ENCODE data around the gene PFKP. TPM values are rescaled to one million over a fixed set of nuclear protein-coding genes. Genes with fewer than 3 reads are reported as not detected.

PFKP gene
- total RNA-seq, 4 donors from 2014 or later = 90.8 to 255 (median 112) TPM

DNA sequence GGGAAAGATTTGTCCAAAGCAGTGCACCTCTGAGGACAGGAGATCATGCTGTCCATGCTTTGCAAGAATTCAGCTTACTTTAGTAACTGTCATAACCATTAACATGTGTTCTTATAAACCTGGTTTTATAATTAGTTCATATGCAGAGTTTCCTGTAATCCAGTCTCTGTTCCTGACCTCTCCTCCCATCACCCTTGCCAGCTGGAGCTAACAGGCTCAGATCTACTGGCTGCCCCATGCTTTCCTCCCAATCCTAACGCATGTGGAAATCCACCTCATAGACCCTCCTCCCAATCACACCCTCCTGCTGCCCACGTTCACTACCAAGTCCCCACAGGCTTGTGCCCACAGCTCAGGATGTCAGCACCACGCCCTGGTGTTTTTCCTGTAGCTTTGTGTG lies 45.3 kb upstream of the PFKP start:
- no peak for DNase-seq (ENCODE audit: extremely low spot score)
- intact Hi-C loops (cut with DNase I) = no loop called here
- no peaks in the 10 kb centered on the region for H3K27me3 ChIP-seq
- TF ChIP-seq POLR2A (IDR thresholded peaks at IDR 0.05; ENCODE audit: low read depth) = no peak
- H3K4me3 ChIP-seq = no peak overlapping the region
- no peaks in the 10 kb centered on the region for H3K36me3 ChIP-seq
- no peaks in the 10 kb centered on the region for H3K4me1 ChIP-seq
- WGBS = 61% methylated on average over 3 of the region's 3 CpGs
- H3K9me3 ChIP-seq = peaks cover 0 to 5% (median 0%) of the 10 kb centered on the region in 4 donors
- no peak overlapping the region for H3K27ac ChIP-seq (replicated peaks in 1 of 4)

- no peaks in the 10 kb centered on the region for H3K36me3 ChIP-seq
- no peak for TF ChIP-seq POLR2A (IDR thresholded peaks at IDR 0.05; ENCODE audit: low read depth)
- TF ChIP-seq EP300 (IDR thresholded peaks at IDR 0.05) = no peak
- TF ChIP-seq, protein P1, sequence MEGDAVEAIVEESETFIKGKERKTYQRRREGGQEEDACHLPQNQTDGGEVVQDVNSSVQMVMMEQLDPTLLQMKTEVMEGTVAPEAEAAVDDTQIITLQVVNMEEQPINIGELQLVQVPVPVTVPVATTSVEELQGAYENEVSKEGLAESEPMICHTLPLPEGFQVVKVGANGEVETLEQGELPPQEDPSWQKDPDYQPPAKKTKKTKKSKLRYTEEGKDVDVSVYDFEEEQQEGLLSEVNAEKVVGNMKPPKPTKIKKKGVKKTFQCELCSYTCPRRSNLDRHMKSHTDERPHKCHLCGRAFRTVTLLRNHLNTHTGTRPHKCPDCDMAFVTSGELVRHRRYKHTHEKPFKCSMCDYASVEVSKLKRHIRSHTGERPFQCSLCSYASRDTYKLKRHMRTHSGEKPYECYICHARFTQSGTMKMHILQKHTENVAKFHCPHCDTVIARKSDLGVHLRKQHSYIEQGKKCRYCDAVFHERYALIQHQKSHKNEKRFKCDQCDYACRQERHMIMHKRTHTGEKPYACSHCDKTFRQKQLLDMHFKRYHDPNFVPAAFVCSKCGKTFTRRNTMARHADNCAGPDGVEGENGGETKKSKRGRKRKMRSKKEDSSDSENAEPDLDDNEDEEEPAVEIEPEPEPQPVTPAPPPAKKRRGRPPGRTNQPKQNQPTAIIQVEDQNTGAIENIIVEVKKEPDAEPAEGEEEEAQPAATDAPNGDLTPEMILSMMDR (IDR thresholded peaks at IDR 0.05) = no peak
- no peak for TF ChIP-seq POLR2AphosphoS5 (IDR thresholded peaks at IDR 0.05)
- no peaks in the 10 kb centered on the region for H3K4me1 ChIP-seq
- intact Hi-C loops (cut with DNase I) = no loop called here
- WGBS = 92% methylated on average over 2 of the region's 2 CpGs
- no peak overlapping the region for H3K27ac ChIP-seq (replicated peaks in 1 of 4)
- no peak for DNase-seq (ENCODE audit: extremely low spot score)
- H3K4me3 ChIP-seq = no peak overlapping the region
- peaks cover 0 to 4% (median 0%) of the 10 kb centered on the region in 4 donors for H3K27me3 ChIP-seq
- H3K9me3 ChIP-seq = peaks cover 0 to 5% (median 0%) of the 10 kb centered on the region in 4 donors
Observed at GRCh38 chr10:3023892-3024291, 43.5 kb upstream of the PFKP start.

DNA sequence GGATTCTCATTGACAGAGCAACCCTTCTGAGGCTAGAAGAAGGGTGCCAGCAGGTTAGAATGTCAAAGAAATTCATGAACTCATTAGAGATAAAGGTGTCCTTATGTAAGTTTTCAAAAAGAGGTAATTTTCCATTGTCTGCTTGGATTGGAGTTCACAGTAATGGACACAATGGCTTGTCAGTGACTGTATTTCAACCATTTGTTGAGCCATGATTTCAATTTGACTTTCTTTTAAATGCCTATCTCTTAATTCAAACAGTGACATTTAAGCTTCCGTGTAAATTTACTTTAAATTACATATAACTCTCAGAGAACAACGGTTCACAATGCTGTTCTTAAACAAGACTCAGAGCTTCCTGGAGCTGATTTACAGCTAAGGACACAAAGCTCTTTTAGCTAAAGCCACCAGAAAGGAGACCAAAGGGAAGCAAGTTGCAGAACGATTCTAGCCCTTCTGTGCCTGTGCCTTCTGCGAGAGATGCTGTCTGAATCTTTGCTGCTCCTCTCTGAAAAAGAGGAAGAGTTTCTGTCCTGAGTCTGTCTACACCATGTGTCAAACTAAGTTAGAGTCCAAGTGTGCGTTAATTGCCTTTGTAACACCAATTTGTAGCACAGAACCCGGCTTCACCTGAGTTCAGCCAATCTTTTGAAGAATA lies 42.2 kb upstream of the PFKP start:
- no peak for DNase-seq (ENCODE audit: extremely low spot score)
- H3K27me3 ChIP-seq = peaks cover 0 to 4% (median 0%) of the 10 kb centered on the region in 4 donors
- no peak overlapping the region for H3K4me3 ChIP-seq
- H3K27ac ChIP-seq (replicated peaks in 1 of 4) = no peak overlapping the region
- no peaks in the 10 kb centered on the region for H3K4me1 ChIP-seq
- no peaks in the 10 kb centered on the region for H3K36me3 ChIP-seq
- intact Hi-C loops (cut with DNase I) = no loop called here
- 70% methylated on average over 6 of the region's 6 CpGs for WGBS
- peaks cover 0 to 5% (median 0%) of the 10 kb centered on the region in 4 donors for H3K9me3 ChIP-seq
- TF ChIP-seq EP300 (IDR thresholded peaks at IDR 0.05) = no peak
- no peak for TF ChIP-seq POLR2AphosphoS5 (IDR thresholded peaks at IDR 0.05)
- TF ChIP-seq, protein P1 (IDR thresholded peaks at IDR 0.05) = no peak
- TF ChIP-seq POLR2A (IDR thresholded peaks at IDR 0.05; ENCODE audit: low read depth) = no peak

- TF ChIP-seq EP300 (IDR thresholded peaks at IDR 0.05) = no peak
- TF ChIP-seq, protein P1 (IDR thresholded peaks at IDR 0.05) = no peak
- no peak for TF ChIP-seq POLR2AphosphoS5 (IDR thresholded peaks at IDR 0.05)
- no peak for TF ChIP-seq POLR2A (IDR thresholded peaks at IDR 0.05; ENCODE audit: low read depth)
- WGBS = 67% methylated on average over 3 of the region's 3 CpGs
- Histone ChIP-seq H3K36me3 (no peaks in the 10 kb centered on the region), H3K27me3 (peaks cover 0 to 4% (median 0%) of the 10 kb centered on the region in 4 donors), H3K4me1 (no peaks in the 10 kb centered on the region), H3K4me3 (no peak overlapping the region), H3K9me3 (peaks cover 0 to 5% (median 0%) of the 10 kb centered on the region in 4 donors), H3K27ac (replicated peaks in 1 of 4) (no peak overlapping the region)
- intact Hi-C loops (cut with DNase I) = no loop called here
- no peak for DNase-seq (ENCODE audit: extremely low spot score)
Observed at GRCh38 chr10:3027866-3028265, 39.5 kb upstream of the PFKP start.

- Histone ChIP-seq H3K4me1 (no peaks in the 10 kb centered on the region), H3K27me3 (peaks cover 0 to 4% (median 0%) of the 10 kb centered on the region in 4 donors), H3K27ac (replicated peaks in 1 of 4) (no peak overlapping the region), H3K9me3 (peaks cover 0 to 5% (median 0%) of the 10 kb centered on the region in 4 donors), H3K4me3 (no peak overlapping the region), H3K36me3 (no peaks in the 10 kb centered on the region)
- no peak for DNase-seq (ENCODE audit: extremely low spot score)
- intact Hi-C loops (cut with DNase I) = no loop called here
- WGBS = 98% methylated on average over 11 of the region's 11 CpGs
- TF ChIP-seq POLR2A (IDR thresholded peaks at IDR 0.05; ENCODE audit: low read depth) = no peak
- TF ChIP-seq, protein P1 (IDR thresholded peaks at IDR 0.05) = no peak
- TF ChIP-seq POLR2AphosphoS5 (IDR thresholded peaks at IDR 0.05) = no peak
- no peak for TF ChIP-seq EP300 (IDR thresholded peaks at IDR 0.05)
Observed at GRCh38 chr10:3028441-3028840, 38.9 kb upstream of the PFKP start.

Data from esophagus muscularis mucosa (tissue), 4 donors.